HCT116 (cell line): ENCODE measurements around the gene TRERF1. TPM values are rescaled to one million over a fixed set of nuclear protein-coding genes. Genes with fewer than 3 reads are reported as not detected.
A peak's percentile ranks its signal among the peaks of the same experiment; 100 is the strongest.

Experiments used
- ATAC-seq: fragments of 200-7000 bp; cut with Tn5 transposase; 2 replicates; pipeline ENCODE4 v1.9.1; 2020; ENCODE audit warnings: mild to moderate bottlenecking, moderate library complexity
- BruUV-seq: library from RNA; stranded (reverse); fragments of 400-500 nt; replicated peaks from 2 replicates; lab custom pipeline; 2021; lab: Mats Ljungman, UMichigan
- CTCF ChIA-PET: fragments of 300-600 bp; sonication (Branson Sonifier 250); formaldehyde crosslinking; loops from one replicate; lab custom pipeline; 2021; ENCODE audit warnings: antibody characterized with exemption; lab: Charles Lee
- POLR2A ChIA-PET: fragments of 300-600, 350-600 bp; sonication (Branson Sonifier 250); formaldehyde crosslinking; loops from one replicate; lab custom pipeline; 2021; ENCODE audit warnings: antibody characterized with exemption; lab: Charles Lee
- RAD21 ChIA-PET, 2 experiments: fragments of 300-600 bp; sonication (Branson Sonifier 250); formaldehyde crosslinking; loops; one replicate each; lab custom pipeline; 2023; ENCODE audit warnings: low total read pairs in 2 of 2; ENCODE audit not compliant: uncharacterized antibody in 2 of 2, unreplicated experiment in 2 of 2, low non-redundant PET in 1 of 2; lab: Charles Lee
- DNase-seq: peaks from one replicate; pipeline ENCODE4 v3.0.0-alpha.2; 2010; ENCODE audit warnings: low read depth, low spot score
- H2AFZ ChIP-seq: fragments of 200-600 bp; shearing (Covaris generic), sonication (generic); 2 replicates; pipeline ENCODE4 v1.6.1; 2017; ENCODE audit warnings: low read depth, mixed run types, mixed read lengths, antibody characterized with exemption, low read length; ENCODE audit not compliant: poor library complexity, severe bottlenecking
- H3K27ac ChIP-seq: 2 replicates; pipeline ENCODE4 v1.5.1; 2012; ENCODE audit warnings: low read depth, low read length
- H3K27me3 ChIP-seq: fragments of 200-600 bp; sonication (generic); 2 replicates; pipeline ENCODE4 v1.6.1; 2016; ENCODE audit warnings: mixed run types, low read length, mixed read lengths; ENCODE audit not compliant: insufficient read depth
- H3K36me3 ChIP-seq, 2 experiments: fragments of 200-500 bp in 1 of 2; fragments of 200-600 bp in 1 of 2; sonication (Bioruptor generic) in 1 of 2; sonication (generic) in 1 of 2; 2 replicates each; pipeline versions ENCODE4 v1.5.1 to v1.6.1; 2014 to 2016; ENCODE audit warnings: low read length in 2 of 2, inconsistent platforms in 1 of 2, mixed read lengths in 1 of 2, mixed run types in 1 of 2; ENCODE audit not compliant: insufficient read depth in 2 of 2, control insufficient read depth in 1 of 2
- H3K4me1 ChIP-seq, 2 experiments: fragments of 200-600 bp in 1 of 2; sonication (generic) in 1 of 2; 2 replicates each; pipeline versions ENCODE4 v1.5.1 to v1.6.1; 2012 to 2017; ENCODE audit warnings: low read length in 2 of 2, inconsistent platforms in 1 of 2, mild to moderate bottlenecking in 1 of 2, mixed read lengths in 1 of 2, mixed run types in 1 of 2, moderate library complexity in 1 of 2; ENCODE audit not compliant: insufficient read depth in 2 of 2, control insufficient read depth in 1 of 2
- H3K4me2 ChIP-seq: fragments of 200-600 bp; sonication (generic); 2 replicates; pipeline ENCODE4 v1.6.1; 2017; ENCODE audit warnings: mixed run types, low read length, mixed read lengths
- H3K4me3 ChIP-seq, 2 experiments: fragments of 200-600 bp in 1 of 2; sonication (generic) in 1 of 2; replicated peaks in 1 of 2; 2 replicates each; pipeline ENCODE4 v1.5.1; 2011 to 2016; ENCODE audit warnings: low read length in 2 of 2, control low read depth in 1 of 2, low read depth in 1 of 2, mild to moderate bottlenecking in 1 of 2, mixed read lengths in 1 of 2, mixed run types in 1 of 2
- H3K79me2 ChIP-seq: fragments of 200-600 bp; sonication (generic); 2 replicates; pipeline ENCODE4 v1.6.1; 2017; ENCODE audit warnings: mild to moderate bottlenecking, mixed run types, low read length, moderate library complexity, mixed read lengths; ENCODE audit not compliant: insufficient read depth
- H3K9ac ChIP-seq: fragments of 200-600 bp; sonication (generic); 2 replicates; pipeline ENCODE4 v1.6.1; 2016; ENCODE audit warnings: low read length, mixed read lengths
- H3K9me2 ChIP-seq: fragments of 200-600 bp; sonication (generic), shearing (Covaris generic); 2 replicates; pipeline ENCODE4 v1.6.1; 2017; ENCODE audit warnings: mixed run types, mild to moderate bottlenecking, moderate library complexity; ENCODE audit not compliant: insufficient read depth
- H3K9me3 ChIP-seq, 2 experiments: fragments of 200-500 bp in 1 of 2; fragments of 200-600 bp in 1 of 2; sonication (Bioruptor generic) in 1 of 2; sonication (generic) in 1 of 2; 2 replicates each; pipeline ENCODE4 v1.6.1; 2014 to 2017; ENCODE audit warnings: low read length in 2 of 2, mixed read lengths in 2 of 2, inconsistent platforms in 1 of 2, low read depth in 1 of 2, mild to moderate bottlenecking in 1 of 2, mixed run types in 1 of 2, moderate library complexity in 1 of 2; ENCODE audit not compliant: control insufficient read depth in 1 of 2, insufficient read depth in 1 of 2
- H4K20me1 ChIP-seq: fragments of 200-600 bp; sonication (generic), shearing (Covaris generic); 2 replicates; pipeline ENCODE4 v1.6.1; 2017; ENCODE audit warnings: mixed run types, mild to moderate bottlenecking, moderate library complexity; ENCODE audit not compliant: insufficient read depth
- CBX3 ChIP-seq: IDR thresholded peaks from 2 replicates; pipeline ENCODE4 v1.6.1; 2012; ENCODE audit warnings: low read depth
- CEBPB ChIP-seq: IDR thresholded peaks from 2 replicates; pipeline ENCODE4 v1.6.1; 2012; ENCODE audit warnings: low read depth
- EGR1 ChIP-seq: IDR thresholded peaks from 2 replicates; pipeline ENCODE4 v1.6.1; 2012; ENCODE audit warnings: low read depth
- EZH2 ChIP-seq: fragments of 200-600 bp; sonication (generic); IDR thresholded peaks from 2 replicates; pipeline ENCODE4 v1.6.1; 2017; ENCODE audit warnings: antibody characterized with exemption, mixed run types
- FOSL1 ChIP-seq: IDR thresholded peaks from 2 replicates; pipeline ENCODE4 v1.6.1; 2012; ENCODE audit warnings: low read depth
- JUND ChIP-seq: IDR thresholded peaks from 2 replicates; pipeline ENCODE4 v1.6.1; 2012
- POLR2A ChIP-seq: IDR thresholded peaks from 2 replicates; pipeline ENCODE4 v1.7.0; 2011; ENCODE audit warnings: borderline replicate concordance; ENCODE audit not compliant: insufficient read depth, insufficient read length; ENCODE audit errors: extremely low read depth
- SIN3A ChIP-seq: IDR thresholded peaks from 2 replicates; pipeline ENCODE4 v1.6.1; 2012; ENCODE audit warnings: low read depth
- SP1 ChIP-seq: IDR thresholded peaks from 2 replicates; pipeline ENCODE4 v1.6.1; 2012; ENCODE audit warnings: low read depth
- SRF ChIP-seq: IDR thresholded peaks from 2 replicates; pipeline ENCODE4 v1.6.1; 2012; ENCODE audit warnings: low read depth
- TCF7L2 ChIP-seq: IDR thresholded peaks from 2 replicates; pipeline ENCODE4 v1.7.0; 2011; ENCODE audit warnings: borderline replicate concordance, inconsistent platforms; ENCODE audit not compliant: insufficient read depth, insufficient read length; ENCODE audit errors: extremely low read depth
- YY1 ChIP-seq: IDR thresholded peaks from 2 replicates; pipeline ENCODE4 v1.6.1; 2011; ENCODE audit warnings: low read length, low read depth, moderate library complexity, mild to moderate bottlenecking; ENCODE audit not compliant: insufficient replicate concordance; ENCODE audit errors: extremely low read depth
- ZFX ChIP-seq: fragments of 450-650 bp; IDR thresholded peaks from 2 replicates; pipeline ENCODE4 v1.6.1; 2017
- ZNF274 ChIP-seq: fragments of 200-500 bp; sonication (Bioruptor generic); IDR thresholded peaks from 2 replicates; pipeline ENCODE4 v1.6.1; 2014; ENCODE audit warnings: mild to moderate bottlenecking, low read depth, low read length, inconsistent platforms
- intact Hi-C: fragments of 100-400 bp; cut with micrococcal nuclease; formaldehyde crosslinking; loops from 2 replicates; pipeline ENCODE4 v1.10.0; 2022
- total RNA-seq: library from RNA; stranded (reverse); gene quantifications from one replicate; pipeline ENCODE4 v1.2.1, GENCODE V29; 2021; ENCODE audit not compliant: unreplicated experiment
- TF ChIP-seq, protein P1 (sequence below): IDR thresholded peaks from 2 replicates; pipeline ENCODE4 v1.6.1; 2012
- TF ChIP-seq, protein P2 (sequence below): IDR thresholded peaks from 2 replicates; pipeline ENCODE4 v1.6.1; 2012
- TF ChIP-seq, protein P3 (sequence below), 3 experiments: fragments of 200-600 bp in 1 of 3; sonication (generic) in 1 of 3; IDR thresholded peaks in 2 of 3; conservative IDR thresholded peaks in 1 of 3; 2 replicates each; pipeline ENCODE4 v1.5.1; 2012 to 2017; ENCODE audit warnings: low read depth in 2 of 3, low read length in 2 of 3, antibody characterized with exemption in 1 of 3, borderline replicate concordance in 1 of 3, control low read depth in 1 of 3, mild to moderate bottlenecking in 1 of 3, mixed read lengths in 1 of 3, mixed run types in 1 of 3, moderate library complexity in 1 of 3; ENCODE audit not compliant: insufficient read depth in 1 of 3
- TF ChIP-seq, protein P4 (sequence below): IDR thresholded peaks from 2 replicates; pipeline ENCODE4 v1.6.1; 2011; ENCODE audit warnings: mild to moderate bottlenecking, low read length, moderate library complexity; ENCODE audit not compliant: insufficient replicate concordance; ENCODE audit errors: extremely low read depth

Gene TRERF1
- total RNA-seq, 1 experiment from 2014 or later: 12.4 TPM

DNA sequence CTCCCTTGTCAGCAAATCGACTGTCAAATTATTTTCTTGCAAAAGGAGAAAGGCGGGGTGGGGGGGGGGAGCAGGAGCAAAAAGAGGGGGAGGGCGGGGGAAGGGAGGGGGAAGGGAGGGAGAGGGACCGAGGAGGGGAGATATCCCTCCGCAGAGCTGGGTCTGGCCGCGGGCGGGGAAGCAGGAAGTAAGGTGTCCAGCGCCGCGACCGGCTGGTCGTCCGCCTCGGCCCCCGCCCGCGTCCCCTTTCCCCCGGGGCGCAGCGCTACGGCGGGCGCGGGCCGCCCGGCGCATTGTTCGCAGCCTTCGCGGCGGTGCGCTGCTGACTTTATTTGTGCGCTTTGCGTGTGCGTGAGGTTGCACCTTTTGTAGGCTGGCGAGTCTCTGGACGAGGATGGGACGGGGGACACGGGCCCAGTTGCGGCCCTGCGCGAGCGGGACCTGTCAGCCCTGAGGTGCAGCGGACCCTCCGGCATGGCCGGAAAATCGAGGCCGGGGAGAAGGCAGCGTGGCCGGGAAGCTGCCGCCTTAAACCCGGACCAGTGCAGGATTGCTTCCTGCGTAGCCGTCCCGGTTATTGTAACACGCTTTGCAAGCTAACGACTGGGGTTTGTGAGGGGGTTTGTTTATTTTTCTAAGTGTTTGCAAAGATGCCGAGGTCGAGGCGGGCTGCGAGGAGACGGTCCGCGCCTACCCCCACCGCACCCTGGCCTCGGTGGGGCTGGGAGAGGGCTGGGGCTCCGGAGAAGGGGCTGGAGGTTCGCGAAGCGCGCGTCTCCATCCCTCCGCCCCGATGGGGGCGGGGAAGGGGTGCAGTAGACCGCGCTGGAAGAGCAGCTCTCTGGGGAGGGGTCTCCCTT, 675 bp upstream of the TRERF1 start:
- H3K9ac ChIP-seq: peak overlapping the region; percentile 86
- TSS peak; percentile 65 for BruUV-seq
- intact Hi-C loops: loop anchor here (5.0 kb wide), 3 partner anchors 80 to 190 kb away; no protein-coding TSS in a partner anchor
- TF ChIP-seq, protein P1, sequence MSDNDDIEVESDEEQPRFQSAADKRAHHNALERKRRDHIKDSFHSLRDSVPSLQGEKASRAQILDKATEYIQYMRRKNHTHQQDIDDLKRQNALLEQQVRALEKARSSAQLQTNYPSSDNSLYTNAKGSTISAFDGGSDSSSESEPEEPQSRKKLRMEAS: no peak
- TF ChIP-seq, protein P2, sequence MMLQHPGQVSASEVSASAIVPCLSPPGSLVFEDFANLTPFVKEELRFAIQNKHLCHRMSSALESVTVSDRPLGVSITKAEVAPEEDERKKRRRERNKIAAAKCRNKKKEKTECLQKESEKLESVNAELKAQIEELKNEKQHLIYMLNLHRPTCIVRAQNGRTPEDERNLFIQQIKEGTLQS: no peak
- peak; percentile 93 for TF ChIP-seq ZFX
- TF ChIP-seq FOSL1: no peak
- no peak for TF ChIP-seq SRF
- TF ChIP-seq JUND: no peak
- no peak for TF ChIP-seq ZNF274
- TF ChIP-seq TCF7L2: no peak
- TF ChIP-seq, protein P3, sequence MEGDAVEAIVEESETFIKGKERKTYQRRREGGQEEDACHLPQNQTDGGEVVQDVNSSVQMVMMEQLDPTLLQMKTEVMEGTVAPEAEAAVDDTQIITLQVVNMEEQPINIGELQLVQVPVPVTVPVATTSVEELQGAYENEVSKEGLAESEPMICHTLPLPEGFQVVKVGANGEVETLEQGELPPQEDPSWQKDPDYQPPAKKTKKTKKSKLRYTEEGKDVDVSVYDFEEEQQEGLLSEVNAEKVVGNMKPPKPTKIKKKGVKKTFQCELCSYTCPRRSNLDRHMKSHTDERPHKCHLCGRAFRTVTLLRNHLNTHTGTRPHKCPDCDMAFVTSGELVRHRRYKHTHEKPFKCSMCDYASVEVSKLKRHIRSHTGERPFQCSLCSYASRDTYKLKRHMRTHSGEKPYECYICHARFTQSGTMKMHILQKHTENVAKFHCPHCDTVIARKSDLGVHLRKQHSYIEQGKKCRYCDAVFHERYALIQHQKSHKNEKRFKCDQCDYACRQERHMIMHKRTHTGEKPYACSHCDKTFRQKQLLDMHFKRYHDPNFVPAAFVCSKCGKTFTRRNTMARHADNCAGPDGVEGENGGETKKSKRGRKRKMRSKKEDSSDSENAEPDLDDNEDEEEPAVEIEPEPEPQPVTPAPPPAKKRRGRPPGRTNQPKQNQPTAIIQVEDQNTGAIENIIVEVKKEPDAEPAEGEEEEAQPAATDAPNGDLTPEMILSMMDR (IDR thresholded peaks at IDR 0.05 in 2 of 3, conservative IDR thresholded peaks at IDR 0.05 in 1 of 3; ENCODE audit: borderline replicate concordance in 1 of 3, insufficient read depth in 1 of 3, low read depth in 2 of 3, low read length in 2 of 3): no peak
- TF ChIP-seq, protein P4, sequence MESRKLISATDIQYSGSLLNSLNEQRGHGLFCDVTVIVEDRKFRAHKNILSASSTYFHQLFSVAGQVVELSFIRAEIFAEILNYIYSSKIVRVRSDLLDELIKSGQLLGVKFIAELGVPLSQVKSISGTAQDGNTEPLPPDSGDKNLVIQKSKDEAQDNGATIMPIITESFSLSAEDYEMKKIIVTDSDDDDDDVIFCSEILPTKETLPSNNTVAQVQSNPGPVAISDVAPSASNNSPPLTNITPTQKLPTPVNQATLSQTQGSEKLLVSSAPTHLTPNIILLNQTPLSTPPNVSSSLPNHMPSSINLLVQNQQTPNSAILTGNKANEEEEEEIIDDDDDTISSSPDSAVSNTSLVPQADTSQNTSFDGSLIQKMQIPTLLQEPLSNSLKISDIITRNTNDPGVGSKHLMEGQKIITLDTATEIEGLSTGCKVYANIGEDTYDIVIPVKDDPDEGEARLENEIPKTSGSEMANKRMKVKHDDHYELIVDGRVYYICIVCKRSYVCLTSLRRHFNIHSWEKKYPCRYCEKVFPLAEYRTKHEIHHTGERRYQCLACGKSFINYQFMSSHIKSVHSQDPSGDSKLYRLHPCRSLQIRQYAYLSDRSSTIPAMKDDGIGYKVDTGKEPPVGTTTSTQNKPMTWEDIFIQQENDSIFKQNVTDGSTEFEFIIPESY: no peak
- TF ChIP-seq CBX3: no peak
- no peak for TF ChIP-seq YY1
- no peak for TF ChIP-seq EZH2
- no peak for TF ChIP-seq SP1
- TF ChIP-seq EGR1: no peak
- peak; percentile 33 for TF ChIP-seq POLR2A
- peak; percentile 64 for TF ChIP-seq SIN3A
- TF ChIP-seq CEBPB: no peak

More for the DNA sequence above, 675 bp upstream of the TRERF1 start:
- Histone ChIP-seq H2AFZ (no peak overlapping the region), H3K27me3 (no peaks in the 10 kb centered on the region), H3K36me3 (no peaks in the 10 kb centered on the region), H3K4me2 (peak overlapping the region; percentile 99), H4K20me1 (no peaks in the 10 kb centered on the region), H3K27ac (peak overlapping the region; percentile 97), H3K9me3 (no peaks in the 10 kb centered on the region), H3K79me2 (no peaks in the 10 kb centered on the region; the same call in none of the 2 replicates), H3K4me3 (peak overlapping the region; percentile 80 to 89), H3K4me1 (peaks cover 15 to 25% of the 10 kb centered on the region in 2 experiments), H3K9me2 (no peaks in the 10 kb centered on the region)
- RAD21 ChIA-PET: interaction anchor here (0.6 to 0.7 kb wide), 7 partner anchors 40 to 227 kb away, joined by 3 to 6 read pairs (median 4); no protein-coding TSS in a partner anchor
- peak; percentile 60 for DNase-seq
- POLR2A ChIA-PET: interaction anchor here (0.5 to 1.7 kb wide), 7 partner anchors 10 to 191 kb away, joined by 3 to 11 read pairs (median 3); no protein-coding TSS in a partner anchor
- peak; percentile 66 for ATAC-seq
- CTCF ChIA-PET: interaction anchor here (0.6 to 1.5 kb wide), 4 partner anchors 48 to 191 kb away, joined by 3 to 6 read pairs (median 4); no protein-coding TSS in a partner anchor
